GM23338 (cell line): ENCODE measurements around the gene MAN1B1. TPM values are rescaled to one million over a fixed set of nuclear protein-coding genes. Genes with fewer than 3 reads are reported as not detected.
A peak's percentile ranks its signal among the peaks of the same experiment; 100 is the strongest.

ENCODE experiments used
- ATAC-seq: fragments of 200-7000 bp; cut with Tn5 transposase; 3 replicates; pipeline ENCODE4 v1.9.1; 2020
- DNase-seq: peaks from one replicate; pipeline ENCODE4 v3.0.0-alpha.2; 2015; ENCODE audit warnings: low spot score
- H2AFZ ChIP-seq: fragments of 200-600 bp; sonication (generic); 2 replicates; pipeline ENCODE4 v1.8.0; 2016; ENCODE audit warnings: antibody characterized with exemption, mild to moderate bottlenecking, moderate library complexity
- H3F3A ChIP-seq: fragments of 200-600 bp; sonication (generic); replicated peaks from 2 replicates; pipeline ENCODE4 v1.8.0; 2017; ENCODE audit warnings: antibody characterized with exemption, mixed run types, low read depth
- H3K27ac ChIP-seq: fragments of 200-600 bp; sonication (generic); 2 replicates; pipeline ENCODE4 v1.6.1; 2016; ENCODE audit warnings: low read depth
- H3K27me3 ChIP-seq: fragments of 200-600 bp; sonication (generic); 2 replicates; pipeline ENCODE4 v1.8.0; 2016; ENCODE audit warnings: mild to moderate bottlenecking, mixed run types, moderate library complexity; ENCODE audit not compliant: insufficient read depth
- H3K36me3 ChIP-seq: fragments of 200-600 bp; sonication (generic); 2 replicates; pipeline ENCODE4 v1.8.0; 2016; ENCODE audit warnings: mild to moderate bottlenecking; ENCODE audit not compliant: insufficient read depth
- H3K4me1 ChIP-seq: fragments of 200-600 bp; sonication (generic); 2 replicates; pipeline ENCODE4 v1.8.0; 2016; ENCODE audit warnings: mild to moderate bottlenecking, moderate library complexity; ENCODE audit not compliant: insufficient read depth
- H3K4me2 ChIP-seq: fragments of 200-600 bp; sonication (generic); 2 replicates; pipeline ENCODE4 v1.7.1; 2017; ENCODE audit warnings: mixed run types
- H3K4me3 ChIP-seq: fragments of 200-600 bp; sonication (generic); 2 replicates; pipeline ENCODE4 v1.6.1; 2016; ENCODE audit warnings: mixed run types
- H3K79me2 ChIP-seq: fragments of 200-600 bp; sonication (generic); replicated peaks from 2 replicates; pipeline ENCODE4 v1.8.0; 2017; ENCODE audit warnings: mild to moderate bottlenecking; ENCODE audit not compliant: insufficient read depth
- H3K9me2 ChIP-seq: fragments of 200-600 bp; sonication (generic); 2 replicates; pipeline ENCODE4 v1.8.0; 2017; ENCODE audit not compliant: insufficient read depth
- H4K20me1 ChIP-seq: fragments of 200-600 bp; sonication (generic); replicated peaks from 2 replicates; pipeline ENCODE4 v1.8.0; 2017; ENCODE audit warnings: mild to moderate bottlenecking; ENCODE audit not compliant: insufficient read depth
- H3K27ac Mint-ChIP-seq: 2 replicates; pipeline ENCODE4 v1.8.0; 2020; ENCODE audit warnings: inconsistent platforms, mild to moderate bottlenecking, moderate library complexity, mixed read lengths
- H3K27me3 Mint-ChIP-seq: 3 replicates; pipeline ENCODE4 v1.8.0; 2022; ENCODE audit warnings: low read depth, mild to moderate bottlenecking, moderate library complexity, mixed read lengths, inconsistent platforms; ENCODE audit not compliant: insufficient read depth, poor library complexity
- H3K36me3 Mint-ChIP-seq: 3 replicates; pipeline ENCODE4 v1.8.0; 2021; ENCODE audit warnings: low read depth, mild to moderate bottlenecking, inconsistent platforms, moderate library complexity, mixed read lengths
- H3K4me1 Mint-ChIP-seq: 3 replicates; pipeline ENCODE4 v1.8.0; 2020; ENCODE audit warnings: mild to moderate bottlenecking, inconsistent platforms, mixed read lengths
- H3K4me3 Mint-ChIP-seq: 3 replicates; pipeline ENCODE4 v1.8.0; 2021; ENCODE audit warnings: moderate library complexity, mild to moderate bottlenecking, inconsistent platforms, mixed read lengths
- H3K9me3 Mint-ChIP-seq: 3 replicates; pipeline ENCODE4 v1.8.0; 2020; ENCODE audit warnings: moderate library complexity, mild to moderate bottlenecking, inconsistent platforms, mixed read lengths
- CREB1 ChIP-seq: fragments of 250-450 bp; sonication (Bioruptor Pico); IDR thresholded peaks from 2 replicates; pipeline ENCODE4 v1.5.0; 2020; ENCODE audit warnings: low read depth, mild to moderate bottlenecking, moderate library complexity
- EZH2 ChIP-seq: fragments of 200-600 bp; sonication (generic); IDR thresholded peaks from one replicate; pipeline ENCODE4 v1.8.0; 2017; ENCODE audit warnings: antibody characterized with exemption, mild to moderate bottlenecking, low read depth; ENCODE audit not compliant: unreplicated experiment
- NANOG ChIP-seq: IDR thresholded peaks from 2 replicates; pipeline ENCODE4 v1.6.1; 2016; ENCODE audit warnings: antibody characterized with exemption, borderline replicate concordance
- POLR2AphosphoS5 ChIP-seq: IDR thresholded peaks from 2 replicates; pipeline ENCODE4 v1.6.1; 2016; ENCODE audit warnings: antibody characterized with exemption, low read depth
- STAT1 ChIP-seq: IDR thresholded peaks from one replicate; pipeline ENCODE4 v1.6.1; 2016; ENCODE audit warnings: antibody characterized with exemption; ENCODE audit not compliant: unreplicated experiment
- polyA plus RNA-seq: library from polyadenylated mRNA; unstranded; fragments of >200 nt; fragmentation: Nextera tagmentation; extraction: Ambion mirVana; gene quantifications from 2 replicates; pipeline ENCODE4 v1.2.1, GENCODE V29; 2016
- total RNA-seq: library from RNA; depleted of rRNA; stranded (reverse); fragments of >200 nt; shearing (Covaris generic); gene quantifications from 2 replicates; pipeline ENCODE4 v1.2.3, GENCODE V29; 2014
- TF ChIP-seq, protein P1 (sequence below), 2 experiments: fragments of 200-600 bp in 1 of 2; sonication (generic) in 1 of 2; conservative IDR thresholded peaks; 2 replicates each; pipeline versions ENCODE4 v1.5.1 to v1.6.1; 2016 to 2017; ENCODE audit warnings: antibody characterized with exemption in 2 of 2, low read depth in 2 of 2, mild to moderate bottlenecking in 2 of 2, moderate library complexity in 1 of 2

The MAN1B1 gene
- total and polyA plus RNA-seq, 2 experiments from 2014 or later = 15.7 to 39.9 TPM

DNA sequence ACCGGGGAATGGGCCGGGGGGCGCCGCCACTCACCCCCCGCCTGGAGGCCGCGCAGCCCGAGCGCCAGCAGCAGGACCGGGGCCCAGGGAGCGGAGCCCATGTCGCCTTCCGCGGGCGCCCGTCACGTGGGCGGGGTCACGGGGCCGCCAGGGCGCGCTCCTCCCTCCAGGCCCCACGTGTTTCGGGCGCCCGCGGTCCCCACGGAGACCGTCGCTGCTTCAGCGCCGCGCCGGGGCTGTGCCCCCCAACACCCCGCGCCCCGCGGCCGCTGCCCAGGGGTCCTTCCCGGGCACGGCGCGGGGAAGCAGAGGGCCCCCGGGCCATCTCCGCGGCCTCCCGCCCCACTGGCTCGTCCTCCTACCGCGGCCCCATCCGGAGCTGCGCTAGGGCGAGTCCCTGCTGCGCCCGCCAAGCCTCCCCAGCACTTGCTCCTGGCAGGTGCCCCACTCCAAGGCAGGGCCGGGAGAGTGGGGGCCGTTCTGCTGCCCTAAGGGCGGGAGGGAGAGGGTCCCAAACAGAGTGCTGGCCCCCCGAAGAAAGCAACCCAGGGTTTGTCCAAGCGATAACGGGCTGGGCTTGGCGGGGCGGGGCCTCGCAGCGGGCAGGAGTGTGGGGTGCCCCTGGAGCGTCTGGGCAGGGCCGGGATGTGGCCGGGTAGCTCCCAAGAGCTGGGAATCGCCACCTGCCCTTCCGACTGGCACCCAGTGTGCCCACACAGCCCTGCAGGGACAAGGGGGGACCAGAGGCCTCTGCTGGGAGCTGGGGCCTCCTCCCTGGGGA is 28.0 kb downstream of the MAN1B1 start, which contains the start of gene DPP7:
Gene DPP7 (minus strand): TSS at position 121 of the 781 bp plus-strand sequence. CDS start 20 bp downstream, at position 101.
- H3K9me3 Mint-ChIP-seq = peaks cover 12% of the 10 kb centered on the region
- peak; percentile 45 for DNase-seq
- peak within 1 kb of the TSS; percentile 50 for H3K4me3 Mint-ChIP-seq

GRCh38 chr9:137115394-137116026 is 28.7 kb downstream of the MAN1B1 start:
- Mint-ChIP-seq H3K4me3 (0 out of 3 replicates have a peak overlapping the region, but pooled peaks have one; percentile 34), H3K36me3 (peaks cover 5% of the 10 kb centered on the region; the same call in 1 of the 3 replicates), H3K9me3 (peaks cover 12% of the 10 kb centered on the region), H3K4me1 (no peaks in the 10 kb centered on the region; the same call in 2 of the 3 replicates), H3K27me3 (peaks cover 26% of the 10 kb centered on the region), H3K27ac (no peak overlapping the region)
- peak overlapping the region; percentile 81; the same call in 1 of the 2 replicates for H3K4me2 ChIP-seq
- peak; percentile 20 for ATAC-seq
- peak overlapping the region; percentile 55; the same call in 1 of the 2 replicates for H3K4me3 ChIP-seq
- no peak overlapping the region for H3K27ac ChIP-seq
- H3F3A ChIP-seq = no peaks in the 10 kb centered on the region
- no peaks in the 10 kb centered on the region for H3K79me2 ChIP-seq
- no peaks in the 10 kb centered on the region for H3K9me2 ChIP-seq
- H3K4me1 ChIP-seq = no peaks in the 10 kb centered on the region; the same call in 1 of the 2 replicates
- DNase-seq = no peak
- peaks cover 44% of the 10 kb centered on the region for H3K27me3 ChIP-seq
- H4K20me1 ChIP-seq = no peaks in the 10 kb centered on the region; the same call in 1 of the 2 replicates
- no peak for TF ChIP-seq POLR2AphosphoS5
- no peak for TF ChIP-seq CREB1
- TF ChIP-seq, protein P1, sequence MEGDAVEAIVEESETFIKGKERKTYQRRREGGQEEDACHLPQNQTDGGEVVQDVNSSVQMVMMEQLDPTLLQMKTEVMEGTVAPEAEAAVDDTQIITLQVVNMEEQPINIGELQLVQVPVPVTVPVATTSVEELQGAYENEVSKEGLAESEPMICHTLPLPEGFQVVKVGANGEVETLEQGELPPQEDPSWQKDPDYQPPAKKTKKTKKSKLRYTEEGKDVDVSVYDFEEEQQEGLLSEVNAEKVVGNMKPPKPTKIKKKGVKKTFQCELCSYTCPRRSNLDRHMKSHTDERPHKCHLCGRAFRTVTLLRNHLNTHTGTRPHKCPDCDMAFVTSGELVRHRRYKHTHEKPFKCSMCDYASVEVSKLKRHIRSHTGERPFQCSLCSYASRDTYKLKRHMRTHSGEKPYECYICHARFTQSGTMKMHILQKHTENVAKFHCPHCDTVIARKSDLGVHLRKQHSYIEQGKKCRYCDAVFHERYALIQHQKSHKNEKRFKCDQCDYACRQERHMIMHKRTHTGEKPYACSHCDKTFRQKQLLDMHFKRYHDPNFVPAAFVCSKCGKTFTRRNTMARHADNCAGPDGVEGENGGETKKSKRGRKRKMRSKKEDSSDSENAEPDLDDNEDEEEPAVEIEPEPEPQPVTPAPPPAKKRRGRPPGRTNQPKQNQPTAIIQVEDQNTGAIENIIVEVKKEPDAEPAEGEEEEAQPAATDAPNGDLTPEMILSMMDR (conservative IDR thresholded peaks at IDR 0.05; ENCODE audit: low read depth in 2 of 2) = peak; percentile 19 to 22; a peak in 1 of 4 replicates
- H3K36me3 ChIP-seq = no peaks in the 10 kb centered on the region
- no peak overlapping the region for H2AFZ ChIP-seq

More for the DNA sequence above, 28.0 kb downstream of the MAN1B1 start, which contains the start of gene DPP7:
- H3K36me3 Mint-ChIP-seq = peaks cover 5% of the 10 kb centered on the region; the same call in 1 of the 3 replicates
- H3K4me3 ChIP-seq = peak within 1 kb of the TSS; percentile 55
- no peaks in the 10 kb centered on the region for H3K79me2 ChIP-seq
- TF ChIP-seq STAT1 (no peak), EZH2 (peak; percentile 10), CREB1 (no peak), NANOG (no peak)
- H3K9me2 ChIP-seq = no peaks in the 10 kb centered on the region
- H4K20me1 ChIP-seq = no peaks in the 10 kb centered on the region
- peak within 1 kb of the TSS; percentile 38; the same call in 1 of the 2 replicates for H2AFZ ChIP-seq
- no peak within 1 kb of the TSS for H3K27ac ChIP-seq
- H3K4me1 Mint-ChIP-seq = no peaks in the 10 kb centered on the region; the same call in 2 of the 3 replicates
- H3K27me3 ChIP-seq = peaks cover 44% of the 10 kb centered on the region
- H3K4me1 ChIP-seq = no peaks in the 10 kb centered on the region; the same call in 1 of the 2 replicates
- H3K4me2 ChIP-seq = peak within 1 kb of the TSS; percentile 81
- ATAC-seq = peak; percentile 42
- no peaks in the 10 kb centered on the region for H3K36me3 ChIP-seq
- H3F3A ChIP-seq = no peaks in the 10 kb centered on the region
- no peak within 1 kb of the TSS for H3K27ac Mint-ChIP-seq
- H3K27me3 Mint-ChIP-seq = peaks cover 26% of the 10 kb centered on the region
